Natural killer cell (primary cell): ENCODE data around the gene MPHOSPH9. TPM values are rescaled to one million over a fixed set of nuclear protein-coding genes. Genes with fewer than 3 reads are reported as not detected.

Experiments
- ATAC-seq, 3 donors: fragments of 150-1000 bp in 2 of 3; fragments of 200-7000 bp in 1 of 3; cut with Tn5 transposase; 1 replicate in 1 of 3; 2 replicates in 2 of 3; pipeline ENCODE4 v1.10.0; 2021; ENCODE audit warnings: mild to moderate bottlenecking in 2 of 3, moderate library complexity in 2 of 3
- DNase-seq, 2 donors: peaks; one replicate each; pipeline versions ENCODE4 v3.0.0 to v3.0.0-alpha.2; 2013 to 2021; ENCODE audit warnings: mixed read lengths in 1 of 2
- H3K27ac ChIP-seq: one replicate; pipeline ENCODE4 v1.5.1; 2013; ENCODE audit warnings: mild to moderate bottlenecking, low read length
- H3K27me3 ChIP-seq: one replicate; pipeline ENCODE4 v1.6.1; 2013; ENCODE audit warnings: low read length; ENCODE audit not compliant: control insufficient read depth, insufficient read depth
- H3K36me3 ChIP-seq: one replicate; pipeline ENCODE4 v1.6.1; 2013; ENCODE audit warnings: low read length; ENCODE audit not compliant: control insufficient read depth, insufficient read depth
- H3K4me1 ChIP-seq: one replicate; pipeline ENCODE4 v1.6.1; 2013; ENCODE audit warnings: low read length; ENCODE audit not compliant: control insufficient read depth, insufficient read depth
- H3K4me3 ChIP-seq: one replicate; pipeline ENCODE4 v1.5.1; 2013; ENCODE audit warnings: low read length
- H3K9me3 ChIP-seq: one replicate; pipeline ENCODE4 v1.6.1; 2013; ENCODE audit warnings: low read length; ENCODE audit not compliant: control insufficient read depth, insufficient read depth
- H3K27ac Mint-ChIP-seq, 2 donors: one replicate each; pipeline ENCODE4 v1.8.0; 2022; ENCODE audit warnings: mild to moderate bottlenecking in 2 of 2, mixed read lengths in 2 of 2, moderate library complexity in 1 of 2
- H3K27me3 Mint-ChIP-seq, 2 donors: one replicate each; pipeline ENCODE4 v1.8.0; 2022; ENCODE audit warnings: low read depth in 2 of 2, mixed read lengths in 2 of 2
- H3K36me3 Mint-ChIP-seq: one replicate; pipeline ENCODE4 v1.8.0; 2022; ENCODE audit warnings: mixed read lengths
- H3K4me1 Mint-ChIP-seq, 2 donors: one replicate each; pipeline ENCODE4 v1.8.0; 2022; ENCODE audit warnings: mixed read lengths in 2 of 2
- H3K4me3 Mint-ChIP-seq: one replicate; pipeline ENCODE4 v1.8.0; 2022; ENCODE audit warnings: mild to moderate bottlenecking, moderate library complexity, mixed read lengths
- H3K9me3 Mint-ChIP-seq, 2 donors: one replicate each; pipeline ENCODE4 v1.8.0; 2022; ENCODE audit warnings: mixed read lengths in 2 of 2
- WGBS: methylation state at CpG from one replicate; pipeline ENCODE4 v1.1.7; 2013; ENCODE audit warnings: missing lambda C conversion rate; ENCODE audit not compliant: insufficient coverage; 5-methylcytosine and 5-hydroxymethylcytosine counted together
- intact Hi-C: fragments of 100-400 bp; cut with micrococcal nuclease; formaldehyde crosslinking; loops from one replicate; pipeline ENCODE4 v1.14.2; 2022
- total RNA-seq, 4 donors: library from RNA; stranded (reverse); fragments of 120-200 nt in 1 of 4; gene quantifications; one replicate each; pipeline versions ENCODE4 v1.2.3 to v1.2.4, GENCODE V29; 2013 to 2022
- TF ChIP-seq, protein P1 (sequence below): fragments of 200-600 bp; IDR thresholded peaks from one replicate; pipeline ENCODE4 v1.8.0; 2022; ENCODE audit warnings: antibody characterized with exemption

MPHOSPH9 gene
- total RNA-seq, 3 donors from 2014 or later (not counting 1 experiment from before 2014, with no cell fraction given) = 97.6 to 114 (median 109) TPM

DNA sequence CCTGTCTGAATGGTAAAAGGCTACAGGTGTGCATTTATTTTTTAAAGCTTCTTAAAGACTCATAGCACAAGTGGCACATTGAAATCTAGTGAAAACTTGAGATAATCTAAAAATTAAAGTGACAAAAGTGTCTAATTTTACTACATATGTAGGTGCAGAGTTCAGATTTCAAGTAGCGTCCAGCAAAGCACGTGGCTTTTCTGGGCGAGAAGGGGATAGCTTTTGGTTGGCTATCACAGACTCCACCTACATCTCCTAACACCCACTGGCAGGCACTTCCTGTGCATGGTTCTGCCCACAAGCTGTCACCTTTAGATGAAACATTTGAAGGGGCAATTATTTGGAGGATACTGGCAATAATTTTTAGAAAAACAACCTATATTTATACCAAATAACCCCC lies 80.1 kb downstream of the MPHOSPH9 start:
- Mint-ChIP-seq H3K27ac (no peak overlapping the region), H3K27me3 (no peaks in the 10 kb centered on the region), H3K36me3 (no peaks in the 10 kb centered on the region), H3K9me3 (no peaks in the 10 kb centered on the region), H3K4me3 (no peak overlapping the region), H3K4me1 (peaks cover 34 to 36% of the 10 kb centered on the region in 2 donors)
- H3K4me1 ChIP-seq = peaks cover 29% of the 10 kb centered on the region
- ATAC-seq (peak in 1 of 3 donors; percentile 41), DNase-seq (peak in 1 of 2 donors; percentile 25)
- no peaks in the 10 kb centered on the region for H3K27me3 ChIP-seq
- H3K27ac ChIP-seq = no peak overlapping the region
- TF ChIP-seq, protein P1, sequence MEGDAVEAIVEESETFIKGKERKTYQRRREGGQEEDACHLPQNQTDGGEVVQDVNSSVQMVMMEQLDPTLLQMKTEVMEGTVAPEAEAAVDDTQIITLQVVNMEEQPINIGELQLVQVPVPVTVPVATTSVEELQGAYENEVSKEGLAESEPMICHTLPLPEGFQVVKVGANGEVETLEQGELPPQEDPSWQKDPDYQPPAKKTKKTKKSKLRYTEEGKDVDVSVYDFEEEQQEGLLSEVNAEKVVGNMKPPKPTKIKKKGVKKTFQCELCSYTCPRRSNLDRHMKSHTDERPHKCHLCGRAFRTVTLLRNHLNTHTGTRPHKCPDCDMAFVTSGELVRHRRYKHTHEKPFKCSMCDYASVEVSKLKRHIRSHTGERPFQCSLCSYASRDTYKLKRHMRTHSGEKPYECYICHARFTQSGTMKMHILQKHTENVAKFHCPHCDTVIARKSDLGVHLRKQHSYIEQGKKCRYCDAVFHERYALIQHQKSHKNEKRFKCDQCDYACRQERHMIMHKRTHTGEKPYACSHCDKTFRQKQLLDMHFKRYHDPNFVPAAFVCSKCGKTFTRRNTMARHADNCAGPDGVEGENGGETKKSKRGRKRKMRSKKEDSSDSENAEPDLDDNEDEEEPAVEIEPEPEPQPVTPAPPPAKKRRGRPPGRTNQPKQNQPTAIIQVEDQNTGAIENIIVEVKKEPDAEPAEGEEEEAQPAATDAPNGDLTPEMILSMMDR = no peak
- WGBS = no CpG with 5 or more reads among the region's 3 CpGs
- no peak overlapping the region for H3K4me3 ChIP-seq
- H3K36me3 ChIP-seq = peaks cover 9% of the 10 kb centered on the region
- intact Hi-C loops = loop anchor here (5.0 to 10.0 kb wide), 2 partner anchors 82 to 171 kb away; partner anchors contain the start of genes ARL6IP4, MPHOSPH9 and MTRFR
- H3K9me3 ChIP-seq = no peaks in the 10 kb centered on the region

DNA sequence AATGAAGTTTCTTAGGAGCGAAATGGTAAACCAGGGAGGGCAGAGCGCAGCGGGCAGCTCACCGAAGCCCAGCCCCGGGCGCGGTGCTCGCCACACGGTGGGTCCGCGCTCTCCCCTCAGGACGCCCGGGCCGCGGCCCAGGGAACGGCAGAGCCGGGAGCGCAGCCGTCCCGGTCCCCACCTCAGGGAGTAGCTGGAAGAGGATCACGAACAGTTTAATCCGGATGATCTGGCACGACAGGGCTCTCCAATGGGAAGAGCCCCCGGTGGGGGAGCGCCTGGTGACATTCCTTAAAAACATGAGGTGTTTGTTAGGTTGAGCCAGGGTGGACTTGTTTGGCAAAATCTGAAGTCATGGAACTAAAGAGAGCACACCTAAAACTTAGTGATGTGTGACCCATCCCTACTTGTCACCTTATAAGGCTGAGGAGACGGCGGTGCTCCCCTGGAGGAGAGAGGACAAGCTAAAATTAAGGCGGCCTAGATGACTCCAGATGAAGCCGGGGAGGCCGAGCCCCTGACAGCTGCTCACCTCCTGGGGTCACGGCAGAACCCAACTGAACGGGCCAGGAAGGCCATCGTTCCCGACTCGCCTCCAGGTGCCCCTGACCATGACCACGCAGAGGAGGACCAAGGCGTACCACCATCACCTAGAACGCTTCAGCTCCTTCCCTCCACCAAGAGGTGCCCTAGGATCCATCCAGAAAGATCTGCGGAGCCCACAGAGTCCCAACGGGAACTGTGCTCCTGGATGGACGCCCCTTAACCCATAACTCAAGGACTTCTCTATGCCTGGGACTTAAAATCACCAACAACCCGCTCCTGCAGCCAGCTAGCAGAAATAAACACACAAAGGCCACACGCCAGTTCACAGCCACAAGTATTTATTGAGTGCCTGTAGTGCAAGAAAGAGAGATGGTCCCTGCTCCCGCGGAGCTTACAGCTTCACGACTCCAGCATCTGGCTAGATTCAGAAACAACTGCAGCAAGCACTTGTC lies 81.2 kb downstream of the MPHOSPH9 start:
- H3K36me3 Mint-ChIP-seq = no peaks in the 10 kb centered on the region
- peak overlapping the region; percentile 80 for H3K4me3 Mint-ChIP-seq
- peaks cover 36 to 39% of the 10 kb centered on the region in 2 donors for H3K4me1 Mint-ChIP-seq
- intact Hi-C loops = loop anchor here (5.0 to 10.0 kb wide), 2 partner anchors 83 to 169 kb away; partner anchors contain the start of genes ARL6IP4, MPHOSPH9 and MTRFR
- TF ChIP-seq, protein P1 = no peak
- no peak for ATAC-seq
- H3K4me1 ChIP-seq = peaks cover 29% of the 10 kb centered on the region
- H3K27me3 ChIP-seq = no peaks in the 10 kb centered on the region
- H3K4me3 ChIP-seq = peak overlapping the region; percentile 40
- H3K27me3 Mint-ChIP-seq = no peaks in the 10 kb centered on the region
- WGBS = 44% methylated on average over 46 of the region's 46 CpGs
- peak overlapping the region; percentile 23 to 65 for H3K27ac Mint-ChIP-seq
- H3K9me3 Mint-ChIP-seq = no peaks in the 10 kb centered on the region
- peaks cover 9% of the 10 kb centered on the region for H3K36me3 ChIP-seq
- H3K9me3 ChIP-seq = no peaks in the 10 kb centered on the region
- H3K27ac ChIP-seq = no peak overlapping the region
- DNase-seq = peak in 1 of 2 donors; percentile 19

GRCh38 chr12:123150744-123151456 lies 82.0 kb downstream of the MPHOSPH9 start, which contains the start of gene PITPNM2:
Gene PITPNM2 (minus strand): TSS chr12:123151090. CDS start chr12:123034590, 116,500 bp downstream.
- peaks cover 6% of the 10 kb centered on the region for H3K36me3 ChIP-seq
- H3K9me3 ChIP-seq = no peaks in the 10 kb centered on the region
- H3K4me3 ChIP-seq = peak within 1 kb of the TSS; percentile 40
- Mint-ChIP-seq H3K4me3 (peak within 1 kb of the TSS; percentile 86), H3K4me1 (peaks cover 36 to 39% of the 10 kb centered on the region in 2 donors), H3K27ac (peak within 1 kb of the TSS; percentile 65 to 71), H3K9me3 (no peaks in the 10 kb centered on the region), H3K27me3 (no peaks in the 10 kb centered on the region), H3K36me3 (no peaks in the 10 kb centered on the region)
- TF ChIP-seq, protein P1 = no peak
- intact Hi-C loops = loop anchor here (5.0 to 10.0 kb wide), 2 partner anchors 84 to 169 kb away; partner anchors contain the start of genes ARL6IP4, MPHOSPH9 and MTRFR
- no peak within 1 kb of the TSS for H3K27ac ChIP-seq
- no peaks in the 10 kb centered on the region for H3K27me3 ChIP-seq
- H3K4me1 ChIP-seq = peaks cover 29% of the 10 kb centered on the region
- peak; percentile 89 to 90 (median 90) for ATAC-seq
- under 1% methylated on average over 119 of the region's 119 CpGs for WGBS
- peak; percentile 58 to 77 for DNase-seq
